ENCODE results near the gene CCDC142. TPM values are rescaled to one million over a fixed set of nuclear protein-coding genes. Genes with fewer than 3 reads are reported as not detected.
"Not testable (repeated sequence)": the region's sequence is repeated elsewhere in the genome, so short reads cannot be mapped to it uniquely, and the experiment has no call there.

Gene CCDC142
- total RNA-seq, 2 donors from 2014 or later: 31.8 to 46.5 TPM

DNA sequence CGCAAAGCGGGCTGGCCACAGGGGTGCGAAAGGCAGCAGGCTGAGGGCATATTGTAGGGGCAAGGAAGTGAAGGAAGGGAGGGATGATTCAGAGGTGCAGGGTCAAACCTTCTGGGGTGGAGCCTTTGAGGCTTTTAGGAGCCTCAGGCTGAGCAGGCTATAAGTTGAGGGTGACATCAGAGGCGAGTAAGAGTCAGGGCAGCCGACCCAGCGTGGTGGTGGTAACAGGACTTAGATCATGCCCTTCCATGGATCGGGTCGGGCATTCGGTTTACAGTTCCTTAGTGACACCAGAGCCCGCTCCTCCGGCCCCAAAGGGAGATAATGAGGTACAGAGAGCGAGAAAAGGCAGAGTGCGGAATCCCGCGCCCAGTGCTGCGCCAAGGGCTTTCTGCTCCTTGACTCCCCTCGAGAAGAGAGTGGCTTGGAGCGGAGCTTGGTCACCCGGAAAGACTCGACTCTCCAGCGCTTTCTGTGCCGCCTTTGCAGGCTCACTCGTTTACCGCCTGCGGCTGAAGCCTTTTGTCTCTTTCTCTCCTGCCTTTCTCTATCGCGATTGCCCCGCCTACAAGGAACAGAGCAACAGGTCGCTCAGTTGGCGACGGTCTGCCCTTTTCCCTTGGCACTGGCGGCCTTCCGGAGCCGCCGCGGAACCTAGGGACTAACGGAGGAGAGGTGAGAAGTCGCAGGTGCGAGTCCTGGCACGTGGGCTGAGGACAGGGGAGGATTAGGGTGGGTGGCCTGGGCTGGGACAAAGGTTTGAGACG lies 15.9 kb upstream of the CCDC142 start:
- Mint-ChIP-seq H3K27me3 (no peaks in the 10 kb centered on the region), H3K9me3 (no peaks in the 10 kb centered on the region), H3K36me3 (peaks cover 5% of the 10 kb centered on the region), H3K4me1 (ENCODE audit: low read depth in 2 of 2) (peaks cover 24 to 32% of the 10 kb centered on the region in 2 donors), H3K27ac (peak overlapping the region; percentile 83 to 85), H3K4me3 (peak overlapping the region; percentile 90)
- DNase-seq (ENCODE audit: low spot score) (peak; percentile 61), ATAC-seq (peak; percentile 76)

GRCh38 chr2:74497777-74498499 lies 15.1 kb upstream of the CCDC142 start:
- Mint-ChIP-seq H3K27ac (peak overlapping the region; percentile 83 to 85), H3K4me1 (ENCODE audit: low read depth in 2 of 2) (peaks cover 24 to 32% of the 10 kb centered on the region in 2 donors), H3K4me3 (peak overlapping the region; percentile 90), H3K36me3 (peaks cover 7% of the 10 kb centered on the region), H3K27me3 (no peaks in the 10 kb centered on the region), H3K9me3 (no peaks in the 10 kb centered on the region)
- ATAC-seq: peak; percentile 66 to 68
- DNase-seq (ENCODE audit: low spot score): peak; percentile 65

DNA sequence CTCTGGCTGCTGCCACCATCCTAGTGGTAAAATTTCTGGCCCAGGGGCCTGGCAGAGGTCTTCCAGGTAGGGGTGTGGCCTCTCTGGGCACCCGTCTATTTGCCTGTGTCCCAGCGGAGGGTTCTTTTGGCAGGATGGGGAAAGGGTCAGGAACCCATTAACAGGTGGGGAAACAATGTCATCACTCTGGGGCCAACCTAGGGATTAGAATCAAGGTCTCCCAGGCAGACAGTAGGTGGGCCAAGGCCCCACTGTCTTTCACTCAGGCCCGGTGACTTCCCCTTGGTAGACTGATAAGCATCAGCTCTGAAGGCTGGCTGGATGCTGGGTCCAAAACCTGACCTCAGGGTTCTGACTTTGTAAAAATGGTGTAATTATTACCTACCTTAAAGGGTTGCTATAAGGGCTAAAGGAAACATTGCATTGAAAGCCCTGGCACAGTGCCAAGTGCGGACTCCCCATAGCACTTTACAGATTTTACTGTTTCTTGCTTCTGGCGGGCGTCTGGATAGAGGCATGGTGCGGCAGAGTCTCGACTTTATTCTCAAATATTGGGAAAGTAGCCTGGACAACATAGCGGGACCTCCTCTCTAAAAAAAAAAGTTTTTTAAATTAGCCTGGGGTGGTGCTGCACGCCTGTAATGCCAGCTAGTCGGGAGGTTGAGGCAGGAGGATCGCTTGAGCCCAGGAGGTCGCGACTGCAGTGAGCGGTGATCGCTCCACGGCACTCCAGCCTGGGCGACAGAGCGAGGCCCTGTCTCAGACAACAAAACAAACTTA lies 14.4 kb upstream of the CCDC142 start:
- Mint-ChIP-seq H3K4me3 (peak overlapping the region; percentile 90), H3K36me3 (peaks cover 7% of the 10 kb centered on the region), H3K27ac (peak overlapping the region; percentile 83 to 85)

DNA sequence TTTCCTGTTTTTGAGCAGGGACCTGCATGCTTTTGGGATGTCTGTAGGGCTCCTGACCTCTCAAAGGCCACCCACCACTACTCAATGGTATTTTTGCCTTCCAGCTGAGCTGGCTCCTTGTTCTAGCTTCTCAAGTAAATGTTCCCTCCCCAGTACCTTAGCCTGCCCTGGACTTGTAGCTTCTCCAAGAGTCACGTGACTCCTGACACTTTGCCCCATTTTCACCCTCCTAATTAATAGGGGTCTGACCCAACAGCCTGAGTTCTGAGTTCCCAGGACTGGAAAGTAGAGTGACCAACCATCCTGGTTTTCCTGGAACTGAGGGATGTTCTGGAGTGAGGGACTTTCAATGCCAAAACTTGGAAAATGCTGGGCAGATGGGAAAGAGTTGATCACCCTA lies 12.6 kb upstream of the CCDC142 start:
- DNase-seq (ENCODE audit: low spot score) (no peak), ATAC-seq (no peak)
- Mint-ChIP-seq H3K27me3 (no peaks in the 10 kb centered on the region), H3K36me3 (peaks cover 18% of the 10 kb centered on the region), H3K4me3 (no peak overlapping the region), H3K4me1 (ENCODE audit: low read depth in 2 of 2) (peaks cover 13 to 20% of the 10 kb centered on the region in 2 donors), H3K9me3 (no peaks in the 10 kb centered on the region), H3K27ac (no peak overlapping the region)

More for the DNA sequence above, 14.4 kb upstream of the CCDC142 start:
- no peak for ATAC-seq
- peak; percentile 42 for DNase-seq (ENCODE audit: low spot score)
- peaks cover 23 to 28% of the 10 kb centered on the region in 2 donors for H3K4me1 Mint-ChIP-seq (ENCODE audit: low read depth in 2 of 2)
- no peaks in the 10 kb centered on the region for H3K9me3 Mint-ChIP-seq
- no peaks in the 10 kb centered on the region for H3K27me3 Mint-ChIP-seq

GRCh38 chr2:74493546-74493945 lies 10.7 kb upstream of the CCDC142 start:
- ATAC-seq (no peak), DNase-seq (ENCODE audit: low spot score) (no peak)
- Mint-ChIP-seq H3K27me3 (no peaks in the 10 kb centered on the region), H3K4me1 (ENCODE audit: low read depth in 2 of 2) (peaks cover 13 to 17% of the 10 kb centered on the region in 2 donors), H3K4me3 (no peak overlapping the region), H3K36me3 (peaks cover 20% of the 10 kb centered on the region), H3K27ac (peak overlapping the region in 1 of 2 donors; percentile 47), H3K9me3 (no peaks in the 10 kb centered on the region)

GRCh38 chr2:74491648-74492544 lies 9.1 kb upstream of the CCDC142 start:
- peak; percentile 44 for DNase-seq (ENCODE audit: low spot score)
- Mint-ChIP-seq H3K27ac (no peak overlapping the region), H3K4me3 (no peak overlapping the region), H3K27me3 (no peaks in the 10 kb centered on the region), H3K9me3 (no peaks in the 10 kb centered on the region), H3K4me1 (ENCODE audit: low read depth in 2 of 2) (peaks cover 6% of the 10 kb centered on the region in 2 donors), H3K36me3 (peaks cover 22% of the 10 kb centered on the region)
- ATAC-seq: no peak

DNA sequence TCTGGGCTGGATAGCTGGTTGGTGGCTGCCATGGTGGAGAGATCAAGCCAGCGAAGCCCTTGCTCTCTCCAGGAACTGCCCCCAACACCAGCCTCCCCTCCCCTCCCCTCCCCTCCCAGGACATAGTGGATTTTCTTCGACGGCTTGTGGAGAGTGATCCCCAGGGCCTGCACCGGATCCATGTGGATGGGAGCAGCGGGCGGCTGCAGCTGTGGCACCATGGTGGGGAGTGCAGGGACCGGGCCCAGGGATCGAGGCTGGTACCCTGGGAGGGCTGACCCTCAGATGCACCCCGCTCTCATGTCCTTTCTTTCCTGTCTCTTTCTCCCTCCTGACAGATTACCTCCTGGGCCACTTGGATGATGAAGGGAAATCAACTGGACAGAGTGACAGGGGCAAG lies 7.1 kb upstream of the CCDC142 start:
- no peak overlapping the region for H3K27ac Mint-ChIP-seq
- H3K9me3 Mint-ChIP-seq: no peaks in the 10 kb centered on the region
- H3K27me3 Mint-ChIP-seq: no peaks in the 10 kb centered on the region
- ATAC-seq: no peak
- H3K4me3 Mint-ChIP-seq: no peak overlapping the region
- no peak for DNase-seq (ENCODE audit: low spot score)
- peaks cover 31% of the 10 kb centered on the region for H3K36me3 Mint-ChIP-seq
- peaks cover 6 to 9% of the 10 kb centered on the region in 2 donors for H3K4me1 Mint-ChIP-seq (ENCODE audit: low read depth in 2 of 2)

DNA sequence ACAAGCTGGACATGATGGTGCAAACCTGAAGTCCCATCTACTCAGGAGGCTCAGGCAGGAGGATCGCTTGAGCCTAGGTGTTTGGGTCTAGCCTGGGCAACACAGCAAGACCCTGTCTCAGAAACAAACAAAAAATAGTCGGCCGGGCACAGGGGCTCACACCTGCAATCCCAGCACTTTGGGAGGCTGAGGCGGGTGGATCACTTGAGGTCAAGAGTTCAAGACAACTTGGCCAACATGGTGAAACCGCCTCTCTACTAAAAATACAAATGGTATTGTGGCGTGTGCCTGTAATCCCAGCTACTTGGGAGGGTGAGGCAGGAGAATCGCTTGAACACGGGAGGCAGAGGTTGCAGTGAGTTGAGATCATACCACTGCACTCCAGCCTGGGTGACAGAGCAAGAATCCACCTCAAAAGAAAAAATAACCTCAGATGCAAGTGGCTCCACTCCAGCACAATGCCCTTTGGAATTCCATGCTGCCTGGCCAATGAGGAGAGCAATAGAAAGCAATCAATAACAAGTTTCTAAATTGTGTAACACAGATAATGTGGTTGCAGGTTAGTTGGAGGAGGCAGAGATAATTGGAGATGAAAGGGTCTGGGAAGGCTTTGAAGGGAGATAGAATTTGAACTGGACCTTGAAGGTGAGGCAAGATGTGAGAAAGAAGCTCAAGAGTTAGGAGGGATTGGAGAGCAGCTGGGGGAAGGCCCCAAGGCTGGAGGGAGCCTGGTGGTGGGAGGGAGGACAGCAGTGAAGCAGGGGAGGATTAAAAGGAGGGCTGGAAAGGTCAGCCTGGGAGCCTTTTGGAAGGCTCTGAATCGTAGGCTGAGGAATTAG lies 6.1 kb upstream of the CCDC142 start:
- H3K27me3 Mint-ChIP-seq: no peaks in the 10 kb centered on the region
- no peak overlapping the region for H3K4me3 Mint-ChIP-seq
- peaks cover 6 to 9% of the 10 kb centered on the region in 2 donors for H3K4me1 Mint-ChIP-seq (ENCODE audit: low read depth in 2 of 2)
- no peak overlapping the region for H3K27ac Mint-ChIP-seq
- peaks cover 27% of the 10 kb centered on the region for H3K36me3 Mint-ChIP-seq
- no peak for ATAC-seq
- no peaks in the 10 kb centered on the region for H3K9me3 Mint-ChIP-seq
- peak; percentile 35 for DNase-seq (ENCODE audit: low spot score)

DNA sequence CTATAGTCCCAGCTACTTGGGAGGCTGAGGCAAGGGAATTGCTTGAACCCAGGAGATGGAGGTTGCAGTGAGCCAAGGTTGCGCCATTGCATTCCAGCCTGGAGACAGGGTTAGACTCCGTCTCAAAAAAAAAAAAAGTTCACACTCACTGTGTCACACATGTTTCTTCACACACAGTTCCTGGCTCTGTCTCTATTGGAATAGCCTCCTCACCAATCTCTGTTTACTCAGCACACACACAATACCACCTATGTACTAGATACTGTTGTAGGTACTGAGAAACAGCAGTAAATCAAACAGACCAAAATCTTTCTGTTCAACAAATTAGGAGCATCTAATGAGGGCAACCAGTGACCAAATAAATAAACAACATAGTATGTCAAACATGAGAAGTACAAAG lies 3.3 kb upstream of the CCDC142 start:
- peaks cover 15 to 16% of the 10 kb centered on the region in 2 donors for H3K4me1 Mint-ChIP-seq (ENCODE audit: low read depth in 2 of 2)
- H3K27me3 Mint-ChIP-seq: no peaks in the 10 kb centered on the region
- DNase-seq (ENCODE audit: low spot score) (no peak), ATAC-seq (no peak)
- peaks cover 20% of the 10 kb centered on the region for H3K36me3 Mint-ChIP-seq
- no peak overlapping the region for H3K4me3 Mint-ChIP-seq
- no peak overlapping the region for H3K27ac Mint-ChIP-seq
- H3K9me3 Mint-ChIP-seq: no peaks in the 10 kb centered on the region

DNA sequence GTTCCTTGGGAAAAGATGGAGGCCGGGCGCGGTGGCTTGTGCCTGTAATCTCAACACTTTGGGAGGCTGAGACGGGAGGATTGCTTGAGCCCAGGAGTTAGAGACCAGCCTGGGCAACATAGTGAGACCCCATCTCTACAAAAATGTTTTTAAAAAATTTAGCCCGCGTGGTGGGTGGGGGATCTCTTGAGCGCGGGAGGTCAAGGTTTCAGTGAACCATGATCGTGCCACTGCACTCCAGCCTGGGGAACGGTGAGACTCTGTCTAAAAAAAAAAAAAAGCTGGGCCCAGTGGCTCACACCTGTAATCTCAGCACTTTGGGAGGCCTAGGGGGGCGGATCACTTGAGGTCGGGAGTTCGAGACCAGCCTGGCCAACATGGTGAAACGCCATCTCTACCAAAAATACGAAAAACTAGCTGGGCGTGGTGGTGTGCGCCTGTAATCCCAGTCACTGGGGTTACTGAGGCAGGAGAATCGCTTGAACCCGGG lies 922 bp upstream of the CCDC142 start:
- peak overlapping the region; percentile 98 for H3K4me3 Mint-ChIP-seq
- H3K4me1 Mint-ChIP-seq (ENCODE audit: low read depth in 2 of 2): peaks cover 21 to 27% of the 10 kb centered on the region in 2 donors
- not testable (repeated sequence) for H3K27me3 Mint-ChIP-seq; ATAC-seq; DNase-seq (ENCODE audit: low spot score); H3K9me3 Mint-ChIP-seq
- H3K27ac Mint-ChIP-seq: peak overlapping the region; percentile 90 to 93
- H3K36me3 Mint-ChIP-seq: peaks cover 10% of the 10 kb centered on the region

DNA sequence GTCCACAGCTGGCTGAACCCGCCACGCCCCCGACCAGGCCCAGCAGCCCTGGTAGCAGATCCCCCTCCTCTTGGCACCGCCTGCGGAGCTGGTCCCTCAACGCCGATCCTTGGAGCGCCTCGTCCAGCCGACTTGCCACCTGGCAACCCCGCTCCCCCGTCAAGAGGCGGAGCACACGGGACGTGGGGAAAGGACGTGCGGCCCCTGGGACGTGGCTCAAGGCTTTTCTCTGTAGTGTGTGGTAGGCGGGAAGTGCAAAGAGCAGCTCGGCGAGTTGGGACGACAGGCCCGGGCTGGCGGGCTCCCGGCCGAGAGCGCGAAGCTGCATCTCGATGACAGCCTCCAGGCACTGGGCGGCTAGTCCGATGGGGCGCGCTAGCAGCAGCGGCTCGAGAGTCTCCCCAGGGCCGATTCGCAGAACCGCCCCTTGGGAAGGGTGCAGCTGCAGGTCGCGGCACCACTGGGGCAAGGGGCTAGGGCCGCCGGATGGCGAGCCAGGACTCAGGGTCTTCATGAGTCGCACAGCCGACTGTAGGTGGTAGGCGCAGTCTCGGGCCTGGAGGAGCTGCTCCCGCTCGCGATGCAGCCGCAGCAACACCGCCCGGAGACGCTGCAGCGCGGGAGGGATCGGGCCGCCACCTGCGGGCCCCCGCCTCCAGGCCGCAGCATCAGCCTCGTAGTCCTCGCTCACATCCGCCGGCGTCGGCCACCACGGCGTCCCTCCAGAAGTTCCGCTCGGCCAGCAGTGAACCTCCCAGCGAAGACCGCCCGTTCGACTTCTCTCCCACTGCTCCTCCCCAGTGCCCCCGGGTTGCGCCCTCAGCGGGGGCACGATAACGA lies 617 bp downstream of the CCDC142 start:
- Mint-ChIP-seq H3K4me1 (ENCODE audit: low read depth in 2 of 2) (peaks cover 25 to 32% of the 10 kb centered on the region in 2 donors), H3K27ac (peak overlapping the region; percentile 90 to 93), H3K4me3 (peak overlapping the region; percentile 98), H3K9me3 (no peaks in the 10 kb centered on the region), H3K36me3 (peaks cover 10% of the 10 kb centered on the region), H3K27me3 (no peaks in the 10 kb centered on the region)
- DNase-seq (ENCODE audit: low spot score) (peak; percentile 77), ATAC-seq (peak; percentile 75 to 76)
